CD14-positive monocyte (primary cell): ENCODE measurements around the gene RALGAPB. TPM values are rescaled to one million over a fixed set of nuclear protein-coding genes. Genes with fewer than 3 reads are reported as not detected.
A peak's percentile ranks its signal among the peaks of the same experiment; 100 is the strongest.

Experiments
- DNase-seq, 3 donors: peaks; one replicate each; pipeline ENCODE4 v3.0.0-alpha.2; 2011 to 2022
- H2AFZ ChIP-seq: 2 replicates; pipeline ENCODE4 v1.6.0; 2012; ENCODE audit warnings: mild to moderate bottlenecking, low read depth, low read length, inconsistent platforms; ENCODE audit not compliant: insufficient read depth, poor library complexity, severe bottlenecking
- H3K27ac ChIP-seq, 2 donors: 1 replicate in 1 of 2; 2 replicates in 1 of 2; pipeline ENCODE4 v1.5.1; 2012 to 2013; ENCODE audit warnings: low read length in 2 of 2, control low read depth in 1 of 2, inconsistent platforms in 1 of 2, low read depth in 1 of 2, mild to moderate bottlenecking in 1 of 2
- H3K27me3 ChIP-seq, 2 donors: one replicate each; pipeline versions ENCODE4 v1.6.0 to v1.6.1; 2011 to 2013; ENCODE audit warnings: low read length in 2 of 2; ENCODE audit not compliant: control insufficient read depth in 2 of 2, insufficient read depth in 2 of 2
- H3K36me3 ChIP-seq, 2 donors: replicated peaks in 1 of 2; 1 replicate in 1 of 2; 2 replicates in 1 of 2; pipeline versions ENCODE4 v1.5.1 to v1.6.1; 2012 to 2013; ENCODE audit warnings: low read length in 2 of 2, control low read depth in 1 of 2, inconsistent platforms in 1 of 2, mild to moderate bottlenecking in 1 of 2; ENCODE audit not compliant: insufficient read depth in 2 of 2, control insufficient read depth in 1 of 2
- H3K4me1 ChIP-seq, 2 donors: 1 replicate in 1 of 2; 2 replicates in 1 of 2; pipeline versions ENCODE4 v1.5.1 to v1.6.1; 2012 to 2013; ENCODE audit warnings: low read length in 2 of 2, control low read depth in 1 of 2, inconsistent platforms in 1 of 2, mild to moderate bottlenecking in 1 of 2, moderate library complexity in 1 of 2; ENCODE audit not compliant: insufficient read depth in 2 of 2, control insufficient read depth in 1 of 2
- H3K4me2 ChIP-seq: replicated peaks from 2 replicates; pipeline ENCODE3; 2012; ENCODE audit warnings: low read length, moderate library complexity, mild to moderate bottlenecking; ENCODE audit not compliant: poor library complexity, severe bottlenecking; ENCODE audit errors: extremely low read depth
- H3K4me3 ChIP-seq, 3 experiments: fragments of 200-600 bp in 1 of 3; sonication (generic) in 1 of 3; replicated peaks in 1 of 3; 1 replicate in 2 of 3; 2 replicates in 1 of 3; pipeline ENCODE4 v1.5.1; 2011 to 2013; ENCODE audit warnings: low read length in 3 of 3, mild to moderate bottlenecking in 3 of 3, control low read depth in 2 of 3, low read depth in 2 of 3, inconsistent platforms in 1 of 3, moderate library complexity in 1 of 3
- H3K79me2 ChIP-seq: 2 replicates; pipeline ENCODE4 v1.6.0; 2012; ENCODE audit warnings: mild to moderate bottlenecking, control low read depth, inconsistent platforms, low read length, moderate library complexity; ENCODE audit not compliant: insufficient read depth
- H3K9ac ChIP-seq: 2 replicates; pipeline ENCODE4 v1.6.0; 2017; ENCODE audit warnings: low read length, mild to moderate bottlenecking; ENCODE audit not compliant: insufficient read depth, poor library complexity, severe bottlenecking
- H3K9me3 ChIP-seq, 2 donors: replicated peaks in 1 of 2; 1 replicate in 1 of 2; 2 replicates in 1 of 2; pipeline versions ENCODE4 v1.5.1 to v1.6.1; 2012 to 2013; ENCODE audit warnings: low read length in 2 of 2, control low read depth in 1 of 2; ENCODE audit not compliant: control insufficient read depth in 1 of 2, insufficient read depth in 1 of 2
- H4K20me1 ChIP-seq: 2 replicates; pipeline ENCODE4 v1.6.0; 2012; ENCODE audit warnings: mild to moderate bottlenecking, low read length, control low read depth, moderate library complexity; ENCODE audit not compliant: insufficient read depth
- H3K27ac Mint-ChIP-seq, 7 donors: one replicate each; pipeline ENCODE4 v1.8.0; 2020; ENCODE audit warnings: mild to moderate bottlenecking in 7 of 7, mixed read lengths in 7 of 7, moderate library complexity in 6 of 7, inconsistent platforms in 2 of 7
- H3K27me3 Mint-ChIP-seq, 3 donors: one replicate each; pipeline ENCODE4 v1.8.0; 2021 to 2022; ENCODE audit warnings: low read depth in 3 of 3, mild to moderate bottlenecking in 3 of 3, mixed read lengths in 3 of 3, moderate library complexity in 3 of 3, inconsistent platforms in 1 of 3
- H3K36me3 Mint-ChIP-seq, 2 donors: one replicate each; pipeline ENCODE4 v1.8.0; 2020; ENCODE audit warnings: mixed read lengths in 2 of 2, inconsistent platforms in 1 of 2, mild to moderate bottlenecking in 1 of 2
- H3K4me1 Mint-ChIP-seq: one replicate; pipeline ENCODE4 v1.8.0; 2020; ENCODE audit warnings: mild to moderate bottlenecking, mixed read lengths
- H3K4me3 Mint-ChIP-seq, 2 donors: one replicate each; pipeline ENCODE4 v1.8.0; 2020; ENCODE audit warnings: mild to moderate bottlenecking in 2 of 2, mixed read lengths in 2 of 2, moderate library complexity in 1 of 2
- H3K9me3 Mint-ChIP-seq, 7 donors: one replicate each; pipeline ENCODE4 v1.8.0; 2020 to 2022; ENCODE audit warnings: mixed read lengths in 7 of 7, mild to moderate bottlenecking in 6 of 7, moderate library complexity in 6 of 7, inconsistent platforms in 2 of 7
- CTCF ChIP-seq: fragments of 200-600 bp; IDR thresholded peaks from one replicate; pipeline ENCODE4 v1.8.0; 2022; ENCODE audit warnings: antibody characterized with exemption, mild to moderate bottlenecking
- WGBS: methylation state at CpG from one replicate; pipeline ENCODE4 v1.1.5; 2013; ENCODE audit warnings: missing lambda C conversion rate; ENCODE audit not compliant: insufficient coverage; 5-methylcytosine and 5-hydroxymethylcytosine counted together
- intact Hi-C, 2 donors: fragments of 100-400 bp; cut with micrococcal nuclease; formaldehyde crosslinking; loops; one replicate each; pipeline versions ENCODE4 v1.15.0 to v1.15.1; 2023
- polyA plus RNA-seq, 3 donors: library from polyadenylated mRNA; depleted of rRNA in 1 of 3; unstranded in 2 of 3; stranded (reverse) in 1 of 3; fragments of 300-500 nt in 2 of 3; fragments of >200 nt in 1 of 3; fragmentation: Illumina TruSeq in 2 of 3; gene quantifications; 1 replicate in 2 of 3; 2 replicates in 1 of 3; pipeline ENCODE4 v1.2.3, GENCODE V29; 2012 to 2021
- small RNA-seq: library from RNA; depleted of rRNA; stranded (forward); fragments of <200 nt; gene quantifications from one replicate; pipeline ENCODE3, GENCODE V24; 2012; ENCODE audit warnings: low read depth; ENCODE audit not compliant: insufficient read length

The RALGAPB gene
- polyA plus RNA-seq, 3 donors, result 4.7 to 15.5 (median 6.1) TPM

- no peaks in the 10 kb centered on the region for H3K9me3 ChIP-seq
- peaks cover 12 to 13% (median 13%) of the 10 kb centered on the region in 3 donors for H3K27me3 Mint-ChIP-seq
- H3K4me2 ChIP-seq, result no peak overlapping the region
- H3K4me3 ChIP-seq, result no peak overlapping the region
- peaks cover 2 to 3% of the 10 kb centered on the region in 2 donors for H3K27me3 ChIP-seq
- H2AFZ ChIP-seq, result no peak overlapping the region
- no peaks in the 10 kb centered on the region for H3K36me3 Mint-ChIP-seq
- H3K9ac ChIP-seq, result no peak overlapping the region
- peaks cover 0 to 10% (median 3%) of the 10 kb centered on the region in 7 donors for H3K9me3 Mint-ChIP-seq
- no peaks in the 10 kb centered on the region for H4K20me1 ChIP-seq
- intact Hi-C loops, result no loop called here
- no peaks in the 10 kb centered on the region for H3K4me1 ChIP-seq
- H3K27ac Mint-ChIP-seq, result no peak overlapping the region
- no peaks in the 10 kb centered on the region for H3K79me2 ChIP-seq
- TF ChIP-seq CTCF, result no peak
- no peak overlapping the region for H3K4me3 Mint-ChIP-seq
- no peak for DNase-seq
- no peaks in the 10 kb centered on the region for H3K4me1 Mint-ChIP-seq
- H3K27ac ChIP-seq, result no peak overlapping the region
- H3K36me3 ChIP-seq, result no peaks in the 10 kb centered on the region
Measured at GRCh38 chr20:38625896-38626295, 153.3 kb downstream of the RALGAPB start.

- Mint-ChIP-seq H3K36me3 (no peaks in the 10 kb centered on the region), H3K27ac (no peak overlapping the region), H3K27me3 (peaks cover 7 to 9% (median 8%) of the 10 kb centered on the region in 3 donors), H3K9me3 (peaks cover 0 to 14% (median 3%) of the 10 kb centered on the region in 7 donors), H3K4me3 (no peak overlapping the region), H3K4me1 (no peaks in the 10 kb centered on the region)
- TF ChIP-seq CTCF, result no peak
- Histone ChIP-seq H3K9ac (no peak overlapping the region), H3K27ac (no peak overlapping the region), H3K9me3 (no peaks in the 10 kb centered on the region), H3K36me3 (no peaks in the 10 kb centered on the region), H3K4me3 (no peak overlapping the region), H3K27me3 (no peaks in the 10 kb centered on the region), H3K4me2 (no peak overlapping the region), H2AFZ (no peak overlapping the region), H4K20me1 (no peaks in the 10 kb centered on the region), H3K4me1 (no peaks in the 10 kb centered on the region), H3K79me2 (no peaks in the 10 kb centered on the region)
- WGBS, result 92% methylated on average over 10 of the region's 10 CpGs
- DNase-seq, result no peak
- intact Hi-C loops, result no loop called here
Measured at GRCh38 chr20:38626921-38627659, 154.4 kb downstream of the RALGAPB start.

Small RNAs within 50 kb of the gene (small RNA-seq; reads per million reads assigned to genes)
- gene MIR548O2 (not detected), gene RF00056 (not detected), gene SNORA60 (14.6 reads per million, percentile 83 among the genes with 10 or more reads in this experiment), gene SNORA71A (105 reads per million, percentile 96 among the genes with 10 or more reads in this experiment), gene SNORA71B (613 reads per million, percentile 99 among the genes with 10 or more reads in this experiment), gene SNORA71C (7.3 reads per million, percentile 65 among the genes with 10 or more reads in this experiment), gene SNORA71D (560 reads per million, percentile 99 among the genes with 10 or more reads in this experiment), gene SNORA71E (not detected)

Other genes with a start within 250 kb of the RALGAPB start
- gene KIAA1755, start 212.1 kb upstream of the RALGAPB start, polyA plus RNA-seq, result not detected
- 1 to 10 TPM; 8.2 to 9.0 (median 8.7) TPM for gene BPI, start 168.7 kb upstream of the RALGAPB start, polyA plus RNA-seq
- not detected for gene LBP, start 126.4 kb upstream of the RALGAPB start, polyA plus RNA-seq
- gene SNHG17, start 37.5 kb upstream of the RALGAPB start, polyA plus RNA-seq, result 10 to 100 TPM; 10.1 to 32.4 (median 29.2) TPM
- gene ADIG, start 108.4 kb downstream of the RALGAPB start, polyA plus RNA-seq, result not detected
- not detected for gene ARHGAP40, start 129.0 kb downstream of the RALGAPB start, polyA plus RNA-seq